Spleen (tissue), 7 donors: ENCODE results near the gene REV1.

Experiments used
- CTCF ChIP-seq, 11 experiments: fragments of 200-600 bp in 7 of 11; fragments of 450-650 bp in 4 of 11; sonication (generic) in 4 of 11; IDR thresholded peaks in 8 of 11; conservative IDR thresholded peaks in 3 of 11; 1 replicate in 7 of 11; 2 replicates in 4 of 11; pipeline versions ENCODE4 v1.4.0 to v1.8.0; 2016 to 2021; ENCODE audit warnings: antibody characterized with exemption in 11 of 11, inconsistent platforms in 4 of 11, mild to moderate bottlenecking in 1 of 11
- POLR2A ChIP-seq, 3 donors: fragments of 450-650 bp; IDR thresholded peaks; one replicate each; pipeline ENCODE4 v1.5.1; 2017; ENCODE audit warnings: antibody characterized with exemption in 3 of 3, mild to moderate bottlenecking in 1 of 3
- donor health status: DM: no; HTN: no; CAD: no; lungs with moderate emphysema.
- donor health status: DM: no; HTN: no; CAD: no.
- donor health status: DM: no; HTN: no; CAD: no.

- TF ChIP-seq CTCF (IDR thresholded peaks at IDR 0.05 in 8 of 11, conservative IDR thresholded peaks at IDR 0.05 in 3 of 11) (no peak), POLR2A (IDR thresholded peaks at IDR 0.05) (no peak)
Observed at GRCh38 chr2:99403524-99403923, 86.3 kb downstream of the REV1 start.
